ENCODE measurements around the gene RIMS4. TPM values are rescaled to one million over a fixed set of nuclear protein-coding genes. Genes with fewer than 3 reads are reported as not detected.
"Not testable (repeated sequence)": the region's sequence is repeated elsewhere in the genome, so short reads cannot be mapped to it uniquely, and the experiment has no call there.

Gene RIMS4
- total RNA-seq, 3 donors from 2014 or later: 0.03 to 0.15 TPM; not detected in 1

DNA sequence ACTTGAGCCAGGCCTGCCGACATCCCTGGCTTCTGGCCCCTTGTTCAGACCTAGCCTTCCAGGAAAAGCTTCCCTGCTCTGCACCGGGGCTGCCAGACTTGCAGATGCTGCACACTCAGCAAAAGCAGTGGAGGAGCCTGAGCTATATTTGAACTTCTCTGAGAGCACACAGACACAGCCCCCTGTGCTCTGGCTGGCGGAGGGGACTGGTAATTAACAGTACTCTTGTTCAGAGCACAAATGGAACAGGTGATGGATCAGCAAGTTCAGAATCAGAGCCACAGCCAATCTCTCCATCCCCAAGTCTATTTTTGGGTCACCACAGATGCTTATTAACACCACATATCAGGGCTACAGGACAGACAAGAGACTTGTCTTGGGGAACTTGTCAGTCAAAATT is 27.6 kb upstream of the RIMS4 start:
- DNase-seq: no peak
- no peak for ATAC-seq
- Mint-ChIP-seq H3K9me3 (peaks cover 5% of the 10 kb centered on the region), H3K4me3 (no peak overlapping the region), H3K36me3 (ENCODE audit: insufficient read depth) (peaks cover 4% of the 10 kb centered on the region), H3K4me1 (ENCODE audit: low read depth) (no peaks in the 10 kb centered on the region), H3K27me3 (ENCODE audit: low read depth) (peaks cover 23% of the 10 kb centered on the region)

DNA sequence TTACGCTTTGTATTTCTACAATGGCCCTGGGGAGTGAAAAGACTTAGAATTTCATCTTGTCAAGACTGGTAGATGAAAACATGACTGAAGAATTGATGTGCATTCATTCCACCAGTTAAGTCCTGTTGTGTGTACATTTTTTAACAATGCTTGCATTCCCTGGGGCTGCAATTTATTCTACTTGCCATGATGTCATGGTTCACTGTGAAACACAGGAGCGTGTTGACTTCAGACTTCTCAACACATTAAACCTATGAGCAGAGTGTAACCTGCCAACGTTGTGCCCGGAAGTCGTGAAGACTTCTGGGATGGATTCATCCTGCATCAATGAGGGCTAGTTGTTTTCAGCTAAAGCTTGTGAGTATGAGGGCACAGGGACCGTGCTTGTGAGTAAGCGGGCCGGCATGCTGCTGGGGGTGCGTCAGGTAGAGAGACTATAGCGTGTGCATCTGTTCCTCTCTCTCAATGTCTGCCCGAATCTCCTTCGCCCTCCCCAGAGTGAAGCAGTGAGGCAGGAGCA is 26.3 kb upstream of the RIMS4 start:
- H3K36me3 Mint-ChIP-seq (ENCODE audit: insufficient read depth): peaks cover 4% of the 10 kb centered on the region
- H3K4me3 Mint-ChIP-seq: no peak overlapping the region
- no peak for DNase-seq
- H3K9me3 Mint-ChIP-seq: peaks cover 5% of the 10 kb centered on the region
- peaks cover 18% of the 10 kb centered on the region for H3K27me3 Mint-ChIP-seq (ENCODE audit: low read depth)
- no peak for ATAC-seq
- no peaks in the 10 kb centered on the region for H3K4me1 Mint-ChIP-seq (ENCODE audit: low read depth)

DNA sequence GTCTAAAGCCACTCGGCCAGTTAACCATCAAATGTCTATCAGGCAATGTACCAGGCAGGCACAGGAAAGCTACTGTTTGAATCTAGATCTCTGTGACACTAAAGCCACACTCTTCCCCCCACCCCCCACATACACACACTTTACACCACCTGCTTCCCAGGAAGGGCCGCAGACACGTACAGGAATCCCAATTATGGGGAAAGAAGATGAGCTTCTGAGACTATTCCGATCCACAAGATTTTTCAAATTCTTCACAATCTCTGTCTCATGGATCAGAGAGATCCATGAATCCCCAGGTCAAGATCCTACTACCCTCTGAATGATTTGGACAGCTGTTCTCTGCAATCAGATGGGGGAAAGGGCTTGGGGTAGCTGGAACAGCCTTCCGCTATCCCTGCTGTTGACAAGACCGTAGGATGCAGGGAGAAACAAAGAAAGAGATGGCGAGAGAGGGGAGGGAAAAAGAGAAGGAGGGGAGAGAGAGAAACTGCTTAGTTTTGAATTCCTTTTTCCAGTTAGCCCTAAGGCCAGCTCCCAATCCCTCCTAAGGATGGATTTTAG is 25.4 kb upstream of the RIMS4 start:
- no peak overlapping the region for H3K4me3 Mint-ChIP-seq
- H3K27me3 Mint-ChIP-seq (ENCODE audit: low read depth): peaks cover 22% of the 10 kb centered on the region
- DNase-seq: no peak
- H3K9me3 Mint-ChIP-seq: peaks cover 6% of the 10 kb centered on the region
- peaks cover 4% of the 10 kb centered on the region for H3K36me3 Mint-ChIP-seq (ENCODE audit: insufficient read depth)
- no peak for ATAC-seq
- H3K4me1 Mint-ChIP-seq (ENCODE audit: low read depth): no peaks in the 10 kb centered on the region

DNA sequence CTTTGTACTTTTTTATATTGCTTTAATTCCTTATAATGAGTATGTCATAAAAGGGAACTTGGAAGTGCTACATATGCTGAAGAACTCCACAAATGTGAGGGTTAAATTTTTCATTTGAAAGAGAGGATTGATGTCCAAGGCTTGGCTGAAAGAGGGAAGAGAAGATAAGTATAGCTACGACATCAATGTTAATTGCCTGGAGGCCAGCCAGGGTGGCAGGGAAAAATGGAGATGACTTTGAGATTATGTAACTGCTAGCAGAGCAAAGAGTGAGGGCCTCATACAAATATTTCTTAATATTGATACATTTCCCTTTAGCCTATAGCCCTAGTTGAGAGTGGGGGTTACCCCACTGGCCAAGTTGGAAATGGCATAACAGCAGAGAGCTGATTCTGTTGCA is 24.8 kb upstream of the RIMS4 start:
- ATAC-seq: no peak
- H3K9me3 Mint-ChIP-seq: peaks cover 5% of the 10 kb centered on the region
- no peaks in the 10 kb centered on the region for H3K4me1 Mint-ChIP-seq (ENCODE audit: low read depth)
- no peaks in the 10 kb centered on the region for H3K36me3 Mint-ChIP-seq (ENCODE audit: insufficient read depth)
- no peak for DNase-seq
- no peak overlapping the region for H3K4me3 Mint-ChIP-seq
- H3K27me3 Mint-ChIP-seq (ENCODE audit: low read depth): peaks cover 20% of the 10 kb centered on the region

DNA sequence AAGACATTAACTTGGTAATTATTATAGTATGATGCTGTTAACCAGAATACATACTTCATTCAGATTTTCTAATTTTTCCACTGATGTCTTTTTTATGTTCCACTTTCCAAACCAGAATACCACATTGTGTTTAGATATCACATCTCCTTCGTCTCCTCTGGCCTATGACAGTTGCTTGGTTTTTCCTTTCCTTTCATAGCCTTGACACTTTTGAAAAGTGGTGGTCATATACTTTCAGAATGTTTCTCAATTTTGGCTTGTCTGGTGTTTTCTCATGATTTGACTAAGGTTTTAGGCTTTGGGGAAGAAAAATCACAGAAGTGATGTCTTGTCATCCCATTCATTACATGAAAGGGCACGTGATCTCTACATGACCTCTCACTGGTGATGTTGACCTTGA is 24.3 kb upstream of the RIMS4 start:
- H3K4me3 Mint-ChIP-seq: no peak overlapping the region
- DNase-seq (no peak), ATAC-seq (no peak)
- H3K27me3 Mint-ChIP-seq (ENCODE audit: low read depth): peaks cover 20% of the 10 kb centered on the region
- H3K4me1 Mint-ChIP-seq (ENCODE audit: low read depth): no peaks in the 10 kb centered on the region
- no peaks in the 10 kb centered on the region for H3K36me3 Mint-ChIP-seq (ENCODE audit: insufficient read depth)
- peaks cover 5% of the 10 kb centered on the region for H3K9me3 Mint-ChIP-seq

DNA sequence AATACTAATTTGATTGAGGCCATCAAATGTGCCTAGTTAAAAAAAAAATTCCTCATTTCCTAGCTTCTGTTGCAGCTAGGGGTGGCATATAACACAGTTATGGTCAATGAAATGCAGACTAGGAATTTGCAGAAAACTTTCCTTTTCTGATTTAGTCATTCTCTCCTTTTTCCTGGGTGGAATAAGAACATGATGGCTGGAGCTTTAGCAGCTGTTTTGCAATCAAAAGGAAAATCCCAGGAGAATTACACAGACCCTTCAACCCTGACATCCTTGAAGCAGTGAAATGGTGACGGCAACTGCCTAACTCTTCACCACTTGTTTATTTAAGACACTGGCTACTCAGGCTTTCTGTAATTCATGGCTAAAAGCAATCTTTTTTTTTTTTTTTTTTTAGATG is 23.1 kb upstream of the RIMS4 start:
- no peaks in the 10 kb centered on the region for H3K4me1 Mint-ChIP-seq (ENCODE audit: low read depth)
- peaks cover 5% of the 10 kb centered on the region for H3K9me3 Mint-ChIP-seq
- H3K36me3 Mint-ChIP-seq (ENCODE audit: insufficient read depth): no peaks in the 10 kb centered on the region
- H3K27me3 Mint-ChIP-seq (ENCODE audit: low read depth): peaks cover 18% of the 10 kb centered on the region
- no peak for ATAC-seq
- no peak overlapping the region for H3K4me3 Mint-ChIP-seq
- no peak for DNase-seq

DNA sequence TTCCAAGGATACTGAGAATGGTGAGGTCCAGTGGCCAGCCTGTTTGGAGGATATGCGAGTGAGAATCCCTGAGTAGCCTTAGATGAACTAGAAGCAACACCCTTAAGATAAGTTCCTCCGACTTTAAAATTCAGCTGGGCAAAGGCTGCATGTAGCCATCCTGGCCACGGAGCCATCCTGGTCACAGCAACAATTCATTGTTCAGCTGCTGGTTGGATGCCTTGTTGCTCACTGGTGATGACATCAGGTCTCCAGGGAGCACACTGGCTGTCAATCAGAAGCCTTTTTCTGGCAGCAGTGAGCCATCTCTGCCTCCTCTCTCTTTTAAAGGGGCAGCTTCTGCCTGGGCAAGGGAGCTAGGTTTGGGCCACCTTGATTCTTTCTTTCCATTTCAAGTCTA is 22.4 kb upstream of the RIMS4 start:
- Mint-ChIP-seq H3K4me3 (no peak overlapping the region), H3K4me1 (ENCODE audit: low read depth) (no peaks in the 10 kb centered on the region), H3K36me3 (ENCODE audit: insufficient read depth) (no peaks in the 10 kb centered on the region), H3K9me3 (peaks cover 5% of the 10 kb centered on the region), H3K27me3 (ENCODE audit: low read depth) (peaks cover 18% of the 10 kb centered on the region)
- DNase-seq (no peak), ATAC-seq (no peak)

DNA sequence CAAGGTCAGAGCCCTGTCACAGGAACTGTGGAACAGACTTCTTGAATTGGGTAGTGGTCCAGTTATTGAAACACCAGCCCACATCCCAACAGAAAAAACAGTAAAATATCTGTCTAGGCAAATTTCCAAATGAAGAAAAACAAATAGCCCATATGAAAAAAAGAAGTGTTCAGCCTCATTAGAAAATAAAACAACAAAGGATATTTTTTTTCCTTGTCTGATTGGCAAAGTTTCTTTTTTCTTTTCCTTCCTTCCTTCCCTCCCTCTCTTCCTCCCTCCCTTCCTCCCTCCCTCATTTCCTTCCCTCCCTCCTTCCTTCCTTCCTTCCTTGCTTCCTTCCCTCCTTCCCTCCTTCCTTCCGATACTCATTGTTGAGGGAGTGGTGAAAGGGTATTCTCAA is 20.6 kb upstream of the RIMS4 start:
- H3K36me3 Mint-ChIP-seq (ENCODE audit: insufficient read depth): no peaks in the 10 kb centered on the region
- no peak for ATAC-seq
- H3K4me1 Mint-ChIP-seq (ENCODE audit: low read depth): no peaks in the 10 kb centered on the region
- DNase-seq: no peak
- H3K4me3 Mint-ChIP-seq: no peak overlapping the region
- peaks cover 5% of the 10 kb centered on the region for H3K9me3 Mint-ChIP-seq
- H3K27me3 Mint-ChIP-seq (ENCODE audit: low read depth): peaks cover 19% of the 10 kb centered on the region

DNA sequence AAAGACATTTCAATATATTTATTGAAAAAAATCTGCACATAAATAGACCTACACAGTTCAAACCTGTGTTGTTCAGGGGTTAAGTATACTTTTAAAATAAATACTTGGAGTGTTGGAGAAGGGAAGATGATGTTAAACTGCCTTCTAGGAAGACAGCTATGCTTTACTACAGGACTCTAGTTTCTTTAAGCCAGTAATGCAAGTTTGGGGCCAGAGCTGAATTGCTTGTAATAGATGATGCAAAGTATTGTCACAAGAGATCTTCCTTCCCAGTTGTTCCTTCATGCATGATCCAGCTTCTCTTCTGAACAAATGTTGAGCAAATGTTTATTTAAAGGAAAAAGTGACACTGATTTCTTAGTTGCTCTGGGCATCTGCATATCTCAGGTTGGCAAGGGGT is 20.2 kb upstream of the RIMS4 start:
- Mint-ChIP-seq H3K4me3 (no peak overlapping the region), H3K27me3 (ENCODE audit: low read depth) (peaks cover 19% of the 10 kb centered on the region), H3K4me1 (ENCODE audit: low read depth) (no peaks in the 10 kb centered on the region), H3K36me3 (ENCODE audit: insufficient read depth) (no peaks in the 10 kb centered on the region), H3K9me3 (peaks cover 5% of the 10 kb centered on the region)
- DNase-seq: no peak
- ATAC-seq: no peak

DNA sequence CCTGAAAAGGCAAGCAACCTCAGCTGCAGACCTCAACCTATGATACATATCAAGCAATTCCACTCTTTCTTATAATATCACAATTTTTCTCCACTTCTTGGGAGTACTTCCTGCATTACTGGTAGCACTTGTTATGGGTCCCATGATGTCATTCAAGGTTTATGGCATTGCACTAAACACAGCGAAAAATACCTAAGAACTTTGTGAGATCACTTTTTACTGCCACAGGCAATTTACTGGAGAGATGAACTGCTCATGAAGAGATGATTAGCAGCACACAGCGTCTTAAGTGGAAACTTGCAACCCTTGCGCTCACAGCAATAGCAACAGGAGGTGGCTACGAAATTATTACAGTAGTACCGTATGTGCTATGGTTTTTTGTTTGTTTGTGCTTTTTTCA is 19.3 kb upstream of the RIMS4 start:
- DNase-seq: no peak
- peaks cover 19% of the 10 kb centered on the region for H3K27me3 Mint-ChIP-seq (ENCODE audit: low read depth)
- no peaks in the 10 kb centered on the region for H3K4me1 Mint-ChIP-seq (ENCODE audit: low read depth)
- H3K4me3 Mint-ChIP-seq: no peak overlapping the region
- H3K36me3 Mint-ChIP-seq (ENCODE audit: insufficient read depth): no peaks in the 10 kb centered on the region
- peaks cover 5% of the 10 kb centered on the region for H3K9me3 Mint-ChIP-seq
- no peak for ATAC-seq

DNA sequence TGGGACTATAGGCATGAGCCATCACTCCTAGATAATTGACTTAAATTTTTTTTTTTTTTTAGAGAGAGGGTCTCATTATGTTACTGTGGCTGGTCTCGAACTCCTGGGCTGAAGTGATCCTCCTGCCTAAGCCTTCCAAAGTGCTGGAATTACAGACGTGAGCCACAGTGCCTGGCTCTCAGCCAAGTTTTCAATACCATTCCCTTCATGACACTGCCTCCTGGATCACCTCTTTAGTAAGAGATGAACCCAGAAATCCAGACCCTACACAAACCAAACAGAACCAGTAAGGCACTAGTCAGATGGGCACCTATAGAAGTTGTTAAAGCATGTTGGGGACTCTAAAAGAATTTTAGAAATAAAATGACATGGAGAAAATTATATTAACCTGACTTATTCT is 18.3 kb upstream of the RIMS4 start:
- no peak for ATAC-seq
- no peaks in the 10 kb centered on the region for H3K4me1 Mint-ChIP-seq (ENCODE audit: low read depth)
- no peak overlapping the region for H3K4me3 Mint-ChIP-seq
- no peaks in the 10 kb centered on the region for H3K36me3 Mint-ChIP-seq (ENCODE audit: insufficient read depth)
- peaks cover 23% of the 10 kb centered on the region for H3K27me3 Mint-ChIP-seq (ENCODE audit: low read depth)
- H3K9me3 Mint-ChIP-seq: peaks cover 5% of the 10 kb centered on the region
- DNase-seq: no peak

DNA sequence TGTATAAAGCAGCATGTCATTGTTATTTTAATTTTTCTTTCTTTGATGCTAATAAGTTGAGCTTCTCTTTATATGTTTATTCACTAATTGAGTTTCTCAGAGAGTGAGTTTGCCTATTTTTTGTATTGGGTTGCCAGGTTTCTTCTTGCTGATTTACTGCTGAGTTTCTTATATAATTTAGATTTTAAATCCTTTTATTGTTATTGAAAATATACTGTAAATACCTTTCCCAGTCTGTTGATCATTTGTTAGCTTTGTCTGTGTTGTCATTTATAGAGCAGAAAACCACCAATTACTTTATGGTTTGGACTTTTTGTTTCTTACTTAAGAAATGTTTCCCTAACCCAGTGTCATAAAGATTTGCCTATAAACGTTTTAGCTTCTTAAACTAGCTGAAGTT is 17.1 kb upstream of the RIMS4 start:
- Mint-ChIP-seq H3K36me3 (ENCODE audit: insufficient read depth) (no peaks in the 10 kb centered on the region), H3K4me1 (ENCODE audit: low read depth) (no peaks in the 10 kb centered on the region), H3K27me3 (ENCODE audit: low read depth) (peaks cover 20% of the 10 kb centered on the region), H3K9me3 (peaks cover 5% of the 10 kb centered on the region), H3K4me3 (no peak overlapping the region)
- DNase-seq: no peak
- ATAC-seq: no peak

DNA sequence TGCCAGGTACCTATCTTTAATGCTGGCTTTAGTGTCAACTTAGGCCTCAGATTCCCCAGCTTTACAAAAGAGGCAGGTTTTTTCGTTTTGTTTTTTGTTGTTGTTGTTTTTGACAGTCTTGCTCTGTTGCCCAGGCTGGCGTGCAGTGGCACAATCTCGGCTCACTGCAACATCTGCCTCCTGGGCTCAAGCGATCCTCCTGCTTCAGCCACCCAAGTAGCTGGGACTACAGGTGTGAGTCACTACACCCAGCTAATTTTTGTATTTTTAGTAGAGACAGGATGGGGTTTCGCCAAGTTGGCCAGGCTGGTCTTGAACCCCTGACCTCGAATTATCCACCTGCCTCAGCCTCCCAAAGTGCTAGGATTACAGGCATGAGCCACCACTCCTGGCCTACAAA is 11.2 kb upstream of the RIMS4 start:
- not testable (repeated sequence) for H3K4me1 Mint-ChIP-seq (ENCODE audit: low read depth); DNase-seq; ATAC-seq; H3K9me3 Mint-ChIP-seq; H3K4me3 Mint-ChIP-seq; H3K27me3 Mint-ChIP-seq (ENCODE audit: low read depth); H3K36me3 Mint-ChIP-seq (ENCODE audit: insufficient read depth)

DNA sequence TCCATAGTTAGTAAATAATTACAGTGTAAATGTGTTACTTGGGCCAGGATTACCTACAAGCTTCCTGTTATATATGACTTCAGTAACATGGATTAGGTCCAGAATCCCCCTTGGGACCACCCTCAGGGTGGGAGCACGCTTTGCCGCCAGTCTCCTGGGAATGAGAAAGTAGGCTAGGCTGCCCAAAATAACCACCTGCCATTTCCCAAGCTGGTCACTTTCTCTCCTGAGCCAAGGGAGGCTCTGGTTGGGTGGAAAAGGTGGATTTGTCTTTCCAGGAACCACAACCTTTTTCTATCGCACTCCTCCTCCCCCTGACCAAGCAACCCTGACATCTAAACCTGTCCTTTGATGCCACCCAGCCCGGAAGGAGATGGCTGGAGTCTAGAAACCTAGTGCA is 9.6 kb upstream of the RIMS4 start:
- Mint-ChIP-seq H3K9me3 (no peaks in the 10 kb centered on the region), H3K4me1 (ENCODE audit: low read depth) (no peaks in the 10 kb centered on the region), H3K4me3 (no peak overlapping the region), H3K36me3 (ENCODE audit: insufficient read depth) (no peaks in the 10 kb centered on the region), H3K27me3 (ENCODE audit: low read depth) (peaks cover 4% of the 10 kb centered on the region)
- DNase-seq: no peak
- ATAC-seq: no peak

DNA sequence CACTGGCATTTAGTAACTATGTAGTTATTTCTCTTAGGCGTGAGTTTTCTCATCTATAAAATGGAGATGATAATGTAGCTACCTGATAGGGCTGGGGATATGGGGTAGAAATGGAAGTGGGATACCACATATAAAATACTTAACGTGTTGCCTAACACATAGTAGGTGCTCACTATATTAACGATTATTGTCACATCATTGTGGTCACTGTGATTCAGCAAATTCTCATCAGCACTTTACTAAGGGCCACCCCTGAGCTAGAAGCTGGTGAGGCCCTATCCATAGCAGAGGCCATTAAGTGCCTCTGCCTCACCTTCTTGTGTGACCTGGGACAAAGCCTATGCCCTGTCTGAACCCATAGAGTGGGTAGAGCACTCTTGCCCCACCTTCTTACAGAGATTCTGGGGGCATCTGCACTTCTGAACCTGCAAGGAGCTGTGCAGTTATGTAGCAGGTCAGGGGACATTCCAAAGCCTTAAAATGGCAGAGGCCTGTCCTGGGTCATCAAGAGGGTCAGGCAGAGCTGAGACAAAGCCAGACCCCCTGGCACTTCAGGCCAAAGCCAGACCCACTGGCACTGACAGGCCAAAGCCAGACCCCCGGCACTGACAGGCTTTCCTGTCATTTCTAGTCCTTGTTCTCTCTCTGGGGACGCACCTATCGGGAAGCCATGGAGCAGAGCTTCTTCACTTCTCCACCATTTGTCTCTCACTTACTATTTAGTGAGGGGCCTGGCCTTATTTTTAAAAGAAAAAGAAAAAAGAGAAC is 7.0 kb upstream of the RIMS4 start:
- Mint-ChIP-seq H3K4me1 (ENCODE audit: low read depth) (no peaks in the 10 kb centered on the region), H3K36me3 (ENCODE audit: insufficient read depth) (no peaks in the 10 kb centered on the region), H3K27me3 (ENCODE audit: low read depth) (peaks cover 6% of the 10 kb centered on the region), H3K4me3 (no peak overlapping the region), H3K9me3 (no peaks in the 10 kb centered on the region)
- DNase-seq (no peak), ATAC-seq (no peak)
